ENCODE measurements around the gene CLIC6.

CLIC6 gene

DNA sequence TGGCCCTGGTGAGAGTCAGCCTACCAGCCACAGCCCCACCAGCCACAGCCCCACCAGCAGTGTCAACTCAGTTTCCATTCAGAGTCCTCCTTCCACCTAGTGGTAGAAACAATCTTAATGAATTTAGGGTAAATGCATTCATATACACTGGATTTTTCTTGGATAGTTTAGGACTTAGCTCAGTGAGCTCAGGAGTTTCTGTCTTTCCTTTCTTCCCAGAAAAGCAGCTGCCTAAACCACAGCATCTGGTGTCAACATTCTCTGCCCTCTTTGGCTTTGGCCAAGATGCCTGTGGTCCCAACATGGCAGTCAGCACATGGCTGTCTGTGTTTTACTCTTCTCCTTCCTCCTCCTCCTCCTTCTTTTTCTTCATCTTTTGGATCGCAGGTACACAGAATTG lies 94.0 kb downstream of the CLIC6 start:
- Mint-ChIP-seq H3K9me3 (peaks cover 7% of the 10 kb centered on the region), H3K4me3 (no peak overlapping the region), H3K27ac (no peak overlapping the region), H3K36me3 (ENCODE audit: low read depth) (no peaks in the 10 kb centered on the region), H3K4me1 (no peaks in the 10 kb centered on the region), H3K27me3 (ENCODE audit: low read depth, poor library complexity) (peaks cover under 1% of the 10 kb centered on the region)
- TF ChIP-seq, protein P1, sequence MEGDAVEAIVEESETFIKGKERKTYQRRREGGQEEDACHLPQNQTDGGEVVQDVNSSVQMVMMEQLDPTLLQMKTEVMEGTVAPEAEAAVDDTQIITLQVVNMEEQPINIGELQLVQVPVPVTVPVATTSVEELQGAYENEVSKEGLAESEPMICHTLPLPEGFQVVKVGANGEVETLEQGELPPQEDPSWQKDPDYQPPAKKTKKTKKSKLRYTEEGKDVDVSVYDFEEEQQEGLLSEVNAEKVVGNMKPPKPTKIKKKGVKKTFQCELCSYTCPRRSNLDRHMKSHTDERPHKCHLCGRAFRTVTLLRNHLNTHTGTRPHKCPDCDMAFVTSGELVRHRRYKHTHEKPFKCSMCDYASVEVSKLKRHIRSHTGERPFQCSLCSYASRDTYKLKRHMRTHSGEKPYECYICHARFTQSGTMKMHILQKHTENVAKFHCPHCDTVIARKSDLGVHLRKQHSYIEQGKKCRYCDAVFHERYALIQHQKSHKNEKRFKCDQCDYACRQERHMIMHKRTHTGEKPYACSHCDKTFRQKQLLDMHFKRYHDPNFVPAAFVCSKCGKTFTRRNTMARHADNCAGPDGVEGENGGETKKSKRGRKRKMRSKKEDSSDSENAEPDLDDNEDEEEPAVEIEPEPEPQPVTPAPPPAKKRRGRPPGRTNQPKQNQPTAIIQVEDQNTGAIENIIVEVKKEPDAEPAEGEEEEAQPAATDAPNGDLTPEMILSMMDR (IDR thresholded peaks at IDR 0.05): no peak
- DNase-seq: no peak

DNA sequence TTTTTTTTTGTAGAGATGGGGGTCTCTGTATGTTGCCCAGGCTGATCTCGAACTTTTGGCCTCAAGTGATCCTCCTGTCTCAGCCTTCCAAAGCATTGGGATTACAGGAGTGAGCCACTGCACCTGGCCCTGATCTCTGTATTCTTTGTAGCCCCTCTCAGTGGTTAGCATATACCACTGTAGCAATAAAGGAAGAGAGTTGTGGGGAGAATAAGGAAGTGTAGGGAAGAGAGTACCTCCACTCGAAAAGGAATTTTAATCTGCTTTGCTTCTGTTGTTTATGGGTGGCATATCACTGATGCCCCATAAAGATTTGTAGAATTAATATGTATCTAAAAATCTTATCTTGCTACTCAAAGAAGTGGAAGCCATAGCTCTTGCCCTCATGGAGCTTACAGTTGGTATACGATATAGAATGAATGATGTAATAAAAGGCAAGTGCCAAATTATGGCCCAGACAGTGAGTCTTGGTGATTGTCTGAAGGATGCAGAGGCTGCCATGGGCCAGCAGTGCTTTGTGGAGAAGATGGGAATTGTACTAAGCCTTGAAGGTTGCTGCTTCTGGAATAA lies 96.0 kb downstream of the CLIC6 start:
- TF ChIP-seq, protein P1 (IDR thresholded peaks at IDR 0.05): no peak
- Mint-ChIP-seq H3K4me1 (no peaks in the 10 kb centered on the region), H3K9me3 (peaks cover 7% of the 10 kb centered on the region), H3K27me3 (ENCODE audit: low read depth, poor library complexity) (no peaks in the 10 kb centered on the region), H3K4me3 (no peak overlapping the region), H3K27ac (no peak overlapping the region), H3K36me3 (ENCODE audit: low read depth) (no peaks in the 10 kb centered on the region)
- no peak for DNase-seq

- no peaks in the 10 kb centered on the region for H3K4me1 Mint-ChIP-seq
- H3K36me3 Mint-ChIP-seq (ENCODE audit: low read depth): no peaks in the 10 kb centered on the region
- no peak for DNase-seq
- H3K4me3 Mint-ChIP-seq: no peak overlapping the region
- no peaks in the 10 kb centered on the region for H3K27me3 Mint-ChIP-seq (ENCODE audit: low read depth, poor library complexity)
- TF ChIP-seq, protein P1 (IDR thresholded peaks at IDR 0.05): no peak
- no peak overlapping the region for H3K27ac Mint-ChIP-seq
- peaks cover 7% of the 10 kb centered on the region for H3K9me3 Mint-ChIP-seq
These were observed 96.8 kb downstream of the CLIC6 start for GRCh38 chr21:34765619-34766018.

DNA sequence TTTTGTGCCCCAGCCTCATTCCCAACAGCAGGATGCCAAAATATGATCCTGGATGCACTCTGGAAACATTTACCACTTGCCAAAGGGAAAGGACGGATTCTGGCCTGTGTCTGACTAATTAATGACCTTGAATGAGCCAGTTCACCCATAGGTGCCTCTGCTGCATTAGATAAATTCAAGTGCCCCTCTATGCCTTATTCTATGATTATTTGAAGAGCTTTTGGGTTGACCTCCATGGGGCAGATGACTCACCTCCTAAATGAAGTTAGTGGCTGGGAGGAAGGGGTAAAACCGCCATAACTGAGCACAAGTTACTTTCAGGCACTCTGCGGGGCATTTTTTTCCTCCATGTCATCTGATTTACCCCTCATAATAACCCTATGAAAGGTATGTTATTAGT lies 98.1 kb downstream of the CLIC6 start:
- H3K27ac Mint-ChIP-seq: no peak overlapping the region
- no peak for DNase-seq
- TF ChIP-seq, protein P1 (IDR thresholded peaks at IDR 0.05): no peak
- peaks cover 7% of the 10 kb centered on the region for H3K9me3 Mint-ChIP-seq
- H3K4me1 Mint-ChIP-seq: no peaks in the 10 kb centered on the region
- H3K27me3 Mint-ChIP-seq (ENCODE audit: low read depth, poor library complexity): no peaks in the 10 kb centered on the region
- no peak overlapping the region for H3K4me3 Mint-ChIP-seq
- H3K36me3 Mint-ChIP-seq (ENCODE audit: low read depth): no peaks in the 10 kb centered on the region

Data from nephron progenitor cell (in vitro differentiated cells).